IPS DF 19.7 (cell line): ENCODE data around the gene SLC66A2.
"Not testable (repeated sequence)": the region's sequence is repeated elsewhere in the genome, so short reads cannot be mapped to it uniquely, and the experiment has no call there.

Experiments used
- DNase-seq: peaks from one replicate; pipeline ENCODE4 v3.0.0-alpha.2; 2013; ENCODE audit warnings: low read depth, low spot score

SLC66A2 gene

GRCh38 chr18:79868811-79869541 lies 82.5 kb downstream of the SLC66A2 start:
- no peak for DNase-seq

GRCh38 chr18:79868168-79868784 lies 83.2 kb downstream of the SLC66A2 start:
- DNase-seq, result no peak

GRCh38 chr18:79867666-79868065 lies 83.8 kb downstream of the SLC66A2 start:
- no peak for DNase-seq

GRCh38 chr18:79866889-79867574 lies 84.4 kb downstream of the SLC66A2 start:
- no peak for DNase-seq

GRCh38 chr18:79865951-79866350 lies 85.5 kb downstream of the SLC66A2 start:
- not testable (repeated sequence) for DNase-seq

- not testable (repeated sequence) for DNase-seq
Measured at GRCh38 chr18:79864955-79865354, 86.5 kb downstream of the SLC66A2 start.

GRCh38 chr18:79864006-79864725 lies 87.3 kb downstream of the SLC66A2 start:
- no peak for DNase-seq

- DNase-seq, result no peak
Measured at GRCh38 chr18:79863161-79864005, 88.1 kb downstream of the SLC66A2 start.

- DNase-seq, result no peak
Measured at GRCh38 chr18:79862562-79862961, 88.9 kb downstream of the SLC66A2 start.

GRCh38 chr18:79861687-79862086 lies 89.8 kb downstream of the SLC66A2 start:
- DNase-seq, result no peak

GRCh38 chr18:79859314-79859713 lies 92.1 kb downstream of the SLC66A2 start:
- DNase-seq, result no peak

GRCh38 chr18:79857082-79857671 lies 94.3 kb downstream of the SLC66A2 start:
- no peak for DNase-seq

- peak; percentile 35 for DNase-seq
Measured at GRCh38 chr18:79856119-79857007, 95.1 kb downstream of the SLC66A2 start.

- no peak for DNase-seq
Measured at GRCh38 chr18:79855147-79855933, 96.1 kb downstream of the SLC66A2 start.

- no peak for DNase-seq
Measured at GRCh38 chr18:79853993-79854364, 97.5 kb downstream of the SLC66A2 start.

- DNase-seq, result no peak
Measured at GRCh38 chr18:79853303-79853992, 98.0 kb downstream of the SLC66A2 start.

- no peak for DNase-seq
Measured at GRCh38 chr18:79852561-79853302, 98.7 kb downstream of the SLC66A2 start.
